ENCODE results near the gene UCHL3. TPM values are rescaled to one million over a fixed set of nuclear protein-coding genes. Genes with fewer than 3 reads are reported as not detected.

The UCHL3 gene
- total RNA-seq, 5 donors from 2014 or later (not counting 1 experiment from before 2014, with no cell fraction given), result 13.9 to 26.5 (median 16.0) TPM

DNA sequence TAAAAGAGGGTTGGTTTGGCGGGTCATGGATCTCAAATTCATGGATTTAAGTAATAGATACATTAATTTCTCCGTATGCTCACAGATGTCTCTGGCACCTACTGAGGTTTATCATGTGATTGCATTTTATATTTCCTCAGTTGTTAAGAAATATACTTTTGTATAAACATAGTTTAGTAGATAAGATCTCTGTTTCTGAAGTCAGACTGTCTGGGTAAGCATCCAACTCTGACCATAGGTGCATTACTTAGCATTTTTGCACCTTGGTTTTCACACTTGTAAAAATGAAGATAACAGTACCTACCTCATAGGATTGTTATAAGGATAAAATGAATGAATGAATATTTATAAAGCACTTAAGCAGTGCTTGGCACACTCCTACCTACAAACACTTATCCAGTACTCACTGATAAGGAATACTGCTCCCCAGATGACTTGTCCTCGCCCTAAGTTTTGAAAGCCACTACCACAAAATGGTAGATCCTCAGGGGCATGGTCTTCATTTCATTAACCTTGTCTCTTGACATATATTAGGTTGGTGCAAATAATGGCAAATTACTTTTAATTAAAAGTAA, 38.5 kb upstream of the UCHL3 start:
- Histone ChIP-seq H3K27ac (ENCODE audit: low read length) (no peak overlapping the region), H3K4me3 (ENCODE audit: control insufficient read depth in 1 of 2, extremely low read depth in 1 of 2, low read length in 1 of 2) (no peak overlapping the region), H3K36me3 (ENCODE audit: control insufficient read depth in 2 of 2, extremely low read depth in 1 of 2, insufficient read depth in 1 of 2, low read length in 1 of 2) (no peaks in the 10 kb centered on the region), H3K27me3 (replicated peaks in 1 of 2; ENCODE audit: control insufficient read depth in 2 of 2, extremely low read depth in 1 of 2, insufficient read depth in 2 of 2, low read length in 1 of 2) (peaks cover 0 to 6% of the 10 kb centered on the region in 2 experiments), H3K9me3 (no peaks in the 10 kb centered on the region), H3K4me1 (ENCODE audit: control insufficient read depth in 1 of 2, extremely low read depth in 1 of 2, insufficient read depth in 2 of 2, low read length in 2 of 2) (no peaks in the 10 kb centered on the region)
- Mint-ChIP-seq H3K4me1 (no peaks in the 10 kb centered on the region), H3K36me3 (no peaks in the 10 kb centered on the region), H3K4me3 (no peak overlapping the region), H3K27me3 (peaks cover 12 to 13% of the 10 kb centered on the region in 2 donors), H3K9me3 (no peaks in the 10 kb centered on the region), H3K27ac (no peak overlapping the region)
- no peak for ATAC-seq (replicated peaks in 1 of 4)
- ChIA-PET CTCF (no interaction called here), POLR2A (no interaction called here)
- no peak for DNase-seq
- WGBS (ENCODE audit: insufficient coverage), result no CpG with 5 or more reads among the region's 3 CpGs

DNA sequence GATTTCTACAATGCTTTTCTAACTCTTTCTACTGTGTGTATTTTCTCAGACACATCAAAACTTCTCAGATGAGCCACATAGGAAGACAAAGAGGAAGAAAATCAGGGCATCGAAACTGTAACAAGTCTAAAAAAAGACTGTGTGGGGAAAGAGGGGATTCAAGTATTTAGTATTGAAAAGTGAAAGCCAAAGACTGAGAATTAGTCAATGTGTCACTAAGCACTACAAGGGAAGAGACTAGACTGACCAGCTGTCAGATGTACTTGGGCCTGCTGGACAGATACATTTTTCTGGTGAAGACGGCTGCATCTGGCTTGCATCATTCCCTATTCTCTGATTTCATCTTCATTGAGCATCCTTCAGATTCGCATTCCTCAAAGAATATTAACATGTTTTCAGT, 37.3 kb upstream of the UCHL3 start:
- Mint-ChIP-seq H3K4me1 (no peaks in the 10 kb centered on the region), H3K27me3 (peaks cover 12 to 13% of the 10 kb centered on the region in 2 donors), H3K9me3 (no peaks in the 10 kb centered on the region), H3K27ac (no peak overlapping the region), H3K36me3 (no peaks in the 10 kb centered on the region), H3K4me3 (no peak overlapping the region)
- CTCF ChIA-PET, result no interaction called here
- no peak overlapping the region for H3K4me3 ChIP-seq (ENCODE audit: control insufficient read depth in 1 of 2, extremely low read depth in 1 of 2, low read length in 1 of 2)
- H3K9me3 ChIP-seq, result no peaks in the 10 kb centered on the region
- peaks cover 0 to 6% of the 10 kb centered on the region in 2 experiments for H3K27me3 ChIP-seq (replicated peaks in 1 of 2; ENCODE audit: control insufficient read depth in 2 of 2, extremely low read depth in 1 of 2, insufficient read depth in 2 of 2, low read length in 1 of 2)
- POLR2A ChIA-PET, result no interaction called here
- no peak overlapping the region for H3K27ac ChIP-seq (ENCODE audit: low read length)
- H3K36me3 ChIP-seq (ENCODE audit: control insufficient read depth in 2 of 2, extremely low read depth in 1 of 2, insufficient read depth in 1 of 2, low read length in 1 of 2), result no peaks in the 10 kb centered on the region
- WGBS (ENCODE audit: insufficient coverage), result no CpG with 5 or more reads among the region's 3 CpGs
- ATAC-seq (replicated peaks in 1 of 4) (no peak), DNase-seq (no peak)
- no peaks in the 10 kb centered on the region for H3K4me1 ChIP-seq (ENCODE audit: control insufficient read depth in 1 of 2, extremely low read depth in 1 of 2, insufficient read depth in 2 of 2, low read length in 2 of 2)

DNA sequence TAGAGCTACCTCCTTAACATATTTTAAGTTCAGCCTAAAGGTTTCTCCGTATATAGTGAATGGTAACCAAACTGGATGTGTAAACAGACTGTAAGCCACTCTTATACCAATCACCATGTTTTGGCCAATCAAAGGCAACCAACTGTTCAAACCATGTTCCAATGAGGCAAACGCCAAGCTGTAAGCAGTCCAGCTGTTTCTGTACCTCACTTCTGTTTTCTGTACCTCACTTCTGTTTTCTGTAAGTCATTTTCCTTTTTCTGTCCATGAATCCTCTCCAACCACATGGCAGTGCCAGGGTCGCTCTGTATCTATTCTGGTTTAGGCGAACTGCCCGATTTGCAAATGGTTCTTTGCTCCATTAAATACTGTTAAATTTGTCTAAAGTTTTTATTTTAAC, 36.3 kb upstream of the UCHL3 start:
- CTCF ChIA-PET, result interaction anchor here in 1 of 2 donors (0.8 kb wide), 1 partner anchor 9 kb away, joined by 3 read pairs; no protein-coding TSS in a partner anchor

DNA sequence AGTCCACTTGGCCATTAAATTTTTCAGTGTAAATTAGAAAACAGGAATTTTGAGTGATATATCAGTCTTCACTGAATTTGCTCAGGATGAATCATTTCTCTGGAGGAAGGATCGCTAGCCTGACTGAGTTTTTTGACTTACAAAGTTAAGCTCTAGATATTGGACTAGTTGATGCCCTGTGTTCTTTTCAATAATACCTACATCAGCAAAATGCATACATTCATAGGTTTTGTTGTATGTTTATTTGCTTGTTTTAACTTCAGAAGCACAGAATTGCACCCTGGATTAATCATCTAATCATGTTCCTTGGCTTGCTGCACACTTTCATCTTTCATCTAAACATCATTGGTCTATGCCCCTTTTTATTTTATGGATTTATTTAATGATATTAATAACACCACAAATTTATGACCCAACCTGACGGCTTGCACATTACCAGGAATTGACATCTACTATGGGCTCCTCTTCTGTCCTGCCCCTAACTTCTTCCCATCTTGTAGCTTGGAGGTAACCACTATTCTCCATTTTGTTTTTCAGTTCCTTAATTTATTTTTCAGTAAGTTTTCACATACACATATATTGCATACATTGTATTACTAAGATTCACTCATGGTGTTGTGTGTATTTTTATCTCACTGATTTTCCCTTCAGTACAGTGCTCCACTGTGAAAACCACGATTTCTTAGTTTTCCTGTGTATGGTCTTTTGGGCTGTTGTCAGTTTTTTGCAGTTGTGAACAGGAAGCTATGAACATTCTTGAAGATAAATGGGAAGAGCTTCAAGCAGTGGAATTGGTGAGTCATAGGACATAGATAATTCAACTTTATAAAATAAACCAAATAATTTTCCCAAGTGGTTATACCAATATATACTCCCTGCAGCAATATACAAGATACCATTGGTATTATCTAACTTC, 35.3 kb upstream of the UCHL3 start:
- Mint-ChIP-seq H3K27me3 (peaks cover 12 to 13% of the 10 kb centered on the region in 2 donors), H3K27ac (no peak overlapping the region), H3K9me3 (no peaks in the 10 kb centered on the region), H3K4me1 (no peaks in the 10 kb centered on the region), H3K36me3 (no peaks in the 10 kb centered on the region), H3K4me3 (no peak overlapping the region)
- H3K4me3 ChIP-seq (ENCODE audit: control insufficient read depth in 1 of 2, extremely low read depth in 1 of 2, low read length in 1 of 2), result no peak overlapping the region
- ATAC-seq (replicated peaks in 1 of 4) (no peak), DNase-seq (no peak)
- CTCF ChIA-PET, result interaction anchor here (0.6 to 0.8 kb wide), 2 partner anchors 10 to 1004 kb away, joined by 3 read pairs; no protein-coding TSS in a partner anchor
- no peaks in the 10 kb centered on the region for H3K9me3 ChIP-seq
- no peaks in the 10 kb centered on the region for H3K36me3 ChIP-seq (ENCODE audit: control insufficient read depth in 2 of 2, extremely low read depth in 1 of 2, insufficient read depth in 1 of 2, low read length in 1 of 2)
- H3K4me1 ChIP-seq (ENCODE audit: control insufficient read depth in 1 of 2, extremely low read depth in 1 of 2, insufficient read depth in 2 of 2, low read length in 2 of 2), result no peaks in the 10 kb centered on the region
- peaks cover 0 to 3% of the 10 kb centered on the region in 2 experiments for H3K27me3 ChIP-seq (replicated peaks in 1 of 2; ENCODE audit: control insufficient read depth in 2 of 2, extremely low read depth in 1 of 2, insufficient read depth in 2 of 2, low read length in 1 of 2)
- POLR2A ChIA-PET, result interaction anchor here in 1 of 2 donors (0.7 to 0.8 kb wide), 2 partner anchors 84 to 1455 kb away, joined by 3 to 5 read pairs; no protein-coding TSS in a partner anchor
- no CpG with 5 or more reads among the region's 3 CpGs for WGBS (ENCODE audit: insufficient coverage)
- H3K27ac ChIP-seq (ENCODE audit: low read length), result no peak overlapping the region

More for the DNA sequence above, 36.3 kb upstream of the UCHL3 start:
- H3K27ac ChIP-seq (ENCODE audit: low read length), result no peak overlapping the region
- H3K36me3 Mint-ChIP-seq, result no peaks in the 10 kb centered on the region
- peaks cover 0 to 5% of the 10 kb centered on the region in 2 experiments for H3K27me3 ChIP-seq (replicated peaks in 1 of 2; ENCODE audit: control insufficient read depth in 2 of 2, extremely low read depth in 1 of 2, insufficient read depth in 2 of 2, low read length in 1 of 2)
- POLR2A ChIA-PET, result no interaction called here
- no peaks in the 10 kb centered on the region for H3K4me1 ChIP-seq (ENCODE audit: control insufficient read depth in 1 of 2, extremely low read depth in 1 of 2, insufficient read depth in 2 of 2, low read length in 2 of 2)
- H3K4me1 Mint-ChIP-seq, result no peaks in the 10 kb centered on the region
- no peak overlapping the region for H3K4me3 Mint-ChIP-seq
- no peak overlapping the region for H3K4me3 ChIP-seq (ENCODE audit: control insufficient read depth in 1 of 2, extremely low read depth in 1 of 2, low read length in 1 of 2)
- 44% methylated on average over 1 of the region's 5 CpGs for WGBS (ENCODE audit: insufficient coverage)
- no peaks in the 10 kb centered on the region for H3K36me3 ChIP-seq (ENCODE audit: control insufficient read depth in 2 of 2, extremely low read depth in 1 of 2, insufficient read depth in 1 of 2, low read length in 1 of 2)
- H3K9me3 Mint-ChIP-seq, result no peaks in the 10 kb centered on the region
- DNase-seq (no peak), ATAC-seq (replicated peaks in 1 of 4) (no peak)
- no peaks in the 10 kb centered on the region for H3K9me3 ChIP-seq
- peaks cover 12 to 13% of the 10 kb centered on the region in 2 donors for H3K27me3 Mint-ChIP-seq
- no peak overlapping the region for H3K27ac Mint-ChIP-seq

DNA sequence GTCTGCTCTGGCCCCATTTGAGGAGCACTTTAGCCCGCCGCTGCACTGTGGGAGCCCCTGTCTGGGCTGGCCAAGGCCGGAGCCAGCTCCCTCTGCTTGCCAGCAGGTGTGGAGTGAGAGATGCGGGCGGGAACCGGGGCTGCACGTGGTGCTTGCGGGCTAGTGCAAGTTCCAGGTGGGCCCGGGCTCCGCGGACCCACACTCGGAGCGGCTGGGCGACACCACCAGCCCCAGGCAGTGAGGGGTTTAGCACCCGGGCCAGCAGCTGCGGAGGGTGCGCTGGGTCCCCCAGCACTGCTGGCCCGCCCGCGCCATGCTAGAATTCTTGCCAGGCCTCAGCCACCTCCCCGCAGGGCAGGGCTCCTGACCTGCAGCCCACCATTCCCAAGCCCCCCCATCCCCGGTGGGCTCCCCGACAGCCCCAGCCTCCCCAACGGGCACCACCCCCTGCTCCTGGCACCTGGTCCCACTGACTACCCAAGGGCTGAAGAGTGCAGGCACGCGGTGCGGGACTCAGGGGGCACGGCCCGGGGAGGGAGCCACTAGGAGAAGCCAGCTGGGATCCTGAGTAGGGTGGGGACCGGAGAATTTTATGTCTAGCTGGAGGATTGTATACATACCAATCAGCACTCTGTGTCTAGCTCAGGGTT, 31.0 kb upstream of the UCHL3 start:
- ChIA-PET POLR2A (no interaction called here), CTCF (no interaction called here)

DNA sequence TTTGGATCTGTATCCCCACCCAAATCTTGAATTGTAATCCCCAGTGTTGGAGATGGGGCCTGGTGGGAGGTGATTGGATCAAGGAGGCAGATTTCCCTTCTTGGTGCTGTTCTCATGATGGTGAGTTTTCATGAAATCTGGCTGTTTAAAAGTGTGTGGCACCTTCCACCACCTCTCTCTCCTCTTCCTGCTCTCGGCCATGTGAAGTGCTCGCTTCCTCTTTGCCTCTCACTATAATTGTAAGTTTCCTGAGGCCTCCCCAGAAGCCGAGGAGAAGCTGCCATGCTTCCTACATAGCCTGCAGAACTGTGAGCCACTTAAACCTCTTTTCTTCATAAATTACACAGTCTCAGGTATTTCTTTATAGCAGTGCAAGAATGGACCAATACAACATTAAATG, 27.6 kb upstream of the UCHL3 start:
- H3K9me3 Mint-ChIP-seq, result peaks cover 0 to 5% (median 4%) of the 10 kb centered on the region in 3 donors
- peaks cover 14% of the 10 kb centered on the region for H3K36me3 Mint-ChIP-seq
- no peak overlapping the region for H3K27ac Mint-ChIP-seq
- H3K27me3 Mint-ChIP-seq, result no peaks in the 10 kb centered on the region
- no peak for ATAC-seq (replicated peaks in 1 of 4)
- ChIA-PET POLR2A (no interaction called here), CTCF (no interaction called here)
- no peaks in the 10 kb centered on the region for H3K9me3 ChIP-seq
- DNase-seq, result no peak
- no peaks in the 10 kb centered on the region for H3K4me1 Mint-ChIP-seq
- no peak overlapping the region for H3K4me3 Mint-ChIP-seq
- peaks cover 0 to 12% of the 10 kb centered on the region in 2 donors for H3K36me3 ChIP-seq (ENCODE audit: control insufficient read depth in 2 of 2, extremely low read depth in 1 of 2, insufficient read depth in 1 of 2, low read length in 1 of 2)
- WGBS (ENCODE audit: insufficient coverage), result no CpG with 5 or more reads among the region's 3 CpGs
- H3K27me3 ChIP-seq (replicated peaks in 1 of 2; ENCODE audit: control insufficient read depth in 2 of 2, extremely low read depth in 1 of 2, insufficient read depth in 2 of 2, low read length in 1 of 2), result no peaks in the 10 kb centered on the region
- no peak overlapping the region for H3K4me3 ChIP-seq (ENCODE audit: control insufficient read depth in 1 of 2, extremely low read depth in 1 of 2, low read length in 1 of 2)
- no peak overlapping the region for H3K27ac ChIP-seq (ENCODE audit: low read length)
- no peaks in the 10 kb centered on the region for H3K4me1 ChIP-seq (ENCODE audit: control insufficient read depth in 1 of 2, extremely low read depth in 1 of 2, insufficient read depth in 2 of 2, low read length in 2 of 2)

More for the DNA sequence above, 31.0 kb upstream of the UCHL3 start:
- Histone ChIP-seq H3K4me1 (ENCODE audit: control insufficient read depth in 1 of 2, extremely low read depth in 1 of 2, insufficient read depth in 2 of 2, low read length in 2 of 2) (no peaks in the 10 kb centered on the region), H3K4me3 (ENCODE audit: control insufficient read depth in 1 of 2, extremely low read depth in 1 of 2, low read length in 1 of 2) (no peak overlapping the region), H3K27me3 (replicated peaks in 1 of 2; ENCODE audit: control insufficient read depth in 2 of 2, extremely low read depth in 1 of 2, insufficient read depth in 2 of 2, low read length in 1 of 2) (no peaks in the 10 kb centered on the region), H3K36me3 (ENCODE audit: control insufficient read depth in 2 of 2, extremely low read depth in 1 of 2, insufficient read depth in 1 of 2, low read length in 1 of 2) (no peaks in the 10 kb centered on the region), H3K27ac (ENCODE audit: low read length) (no peak overlapping the region), H3K9me3 (no peaks in the 10 kb centered on the region)
- no peak overlapping the region for H3K4me3 Mint-ChIP-seq
- no peaks in the 10 kb centered on the region for H3K36me3 Mint-ChIP-seq
- peaks cover under 1 to 4% of the 10 kb centered on the region in 2 donors for H3K27me3 Mint-ChIP-seq
- no peak overlapping the region for H3K27ac Mint-ChIP-seq
- ATAC-seq (replicated peaks in 1 of 4) (no peak), DNase-seq (no peak)
- H3K4me1 Mint-ChIP-seq, result no peaks in the 10 kb centered on the region
- WGBS (ENCODE audit: insufficient coverage), result 95% methylated on average over 20 of the region's 30 CpGs
- H3K9me3 Mint-ChIP-seq, result peaks cover 0 to 5% (median 4%) of the 10 kb centered on the region in 3 donors

All from T-cell (primary cell).